AG04450 (cell line): ENCODE measurements around the gene BBIP1. TPM values are rescaled to one million over a fixed set of nuclear protein-coding genes. Genes with fewer than 3 reads are reported as not detected.

Source experiments
- CTCF ChIA-PET: fragments of 300-600, 350-600 bp; formaldehyde crosslinking; extraction: SDS; loops from one replicate; lab custom pipeline; 2022; ENCODE audit warnings: antibody characterized with exemption, inconsistent platforms; lab: Charles Lee
- POLR2A ChIA-PET: fragments of 350-600 bp; formaldehyde crosslinking; extraction: SDS; loops from one replicate; lab custom pipeline; 2021; ENCODE audit warnings: antibody characterized with exemption, inconsistent platforms; lab: Yijun Ruan, JAX
- DNase-seq: peaks from one replicate; pipeline ENCODE4 v3.0.0-alpha.2; 2011; ENCODE audit warnings: low read depth, low spot score
- H3K27ac ChIP-seq: one replicate; pipeline ENCODE4 v1.5.1; 2012; ENCODE audit warnings: low read depth, low read length, control low read depth
- H3K27me3 ChIP-seq: one replicate; pipeline ENCODE4 v1.6.0; 2012; ENCODE audit warnings: low read length; ENCODE audit not compliant: control insufficient read depth, insufficient read depth
- H3K4me3 ChIP-seq: 2 replicates; pipeline ENCODE4 v1.5.1; 2011; ENCODE audit warnings: mild to moderate bottlenecking, low read depth, low read length, control low read depth
- H3K9me3 ChIP-seq: 2 replicates; pipeline ENCODE4 v1.5.1; 2012; ENCODE audit warnings: low read length; ENCODE audit not compliant: control insufficient read depth, insufficient read depth
- CTCF ChIP-seq: IDR thresholded peaks from 2 replicates; pipeline ENCODE4 v1.5.1; 2011; ENCODE audit warnings: low read depth, low read length, control low read depth, inconsistent platforms
- polyA plus RNA-seq: library from polyadenylated mRNA; depleted of rRNA; stranded (reverse); fragments of >200 nt; gene quantifications from 2 replicates; pipeline ENCODE4 v1.2.3, GENCODE V29; 2011; rRNA removed

Gene BBIP1
- polyA plus RNA-seq, 1 experiment, result 41.5 TPM

- DNase-seq, result no peak
These were observed 66.6 kb downstream of the BBIP1 start for GRCh38 chr10:110852255-110852896.

GRCh38 chr10:110851020-110851612 is 67.9 kb downstream of the BBIP1 start:
- Histone ChIP-seq H3K9me3 (no peaks in the 10 kb centered on the region), H3K27me3 (peaks cover 25% of the 10 kb centered on the region), H3K4me3 (no peak overlapping the region), H3K27ac (no peak overlapping the region)
- no peak for DNase-seq
- ChIA-PET POLR2A (no interaction called here), CTCF (interaction anchor here (0.8 kb wide), 1 partner anchor 47 kb away, joined by 3 read pairs; no protein-coding TSS in a partner anchor)
- TF ChIP-seq CTCF, result no peak

More at GRCh38 chr10:110852255-110852896, 66.6 kb downstream of the BBIP1 start:
- peaks cover 20% of the 10 kb centered on the region for H3K27me3 ChIP-seq
- H3K4me3 ChIP-seq, result no peak overlapping the region
- ChIA-PET POLR2A (no interaction called here), CTCF (interaction anchor here (0.8 to 1.0 kb wide), 3 partner anchors 48 to 242 kb away, joined by 3 read pairs; no protein-coding TSS in a partner anchor)
- H3K27ac ChIP-seq, result no peak overlapping the region
- TF ChIP-seq CTCF, result no peak
- H3K9me3 ChIP-seq, result no peaks in the 10 kb centered on the region

GRCh38 chr10:110850099-110850498 is 68.9 kb downstream of the BBIP1 start:
- no peaks in the 10 kb centered on the region for H3K9me3 ChIP-seq
- ChIA-PET POLR2A (no interaction called here), CTCF (no interaction called here)
- no peak for TF ChIP-seq CTCF
- DNase-seq, result no peak
- H3K27ac ChIP-seq, result no peak overlapping the region
- no peak overlapping the region for H3K4me3 ChIP-seq
- H3K27me3 ChIP-seq, result peaks cover 28% of the 10 kb centered on the region

Other genes with a start within 250 kb of the BBIP1 start
- 66.0 and 95.4 TPM in 2 replicates for gene PDCD4, start 47.3 kb downstream of the BBIP1 start, polyA plus RNA-seq
- 26.9 and 33.3 TPM in 2 replicates for gene SHOC2, start 424 bp upstream of the BBIP1 start, polyA plus RNA-seq
- gene ADRA2A, start 157.8 kb upstream of the BBIP1 start, polyA plus RNA-seq, result not detected in 2 replicates